ENCODE results near the gene C2orf68. TPM values are rescaled to one million over a fixed set of nuclear protein-coding genes. Genes with fewer than 3 reads are reported as not detected.

Gene C2orf68
- total and polyA plus RNA-seq, 7 donors: 10.6 to 23.0 (median 13.0) TPM

GRCh38 chr2:85585781-85586105 lies 26.1 kb downstream of the C2orf68 start:
- Histone ChIP-seq H3K27ac (peak overlapping the region; percentile 87 to 90 (median 88)), H3K9me3 (no peaks in the 10 kb centered on the region), H3K27me3 (no peaks in the 10 kb centered on the region), H3K4me3 (peak overlapping the region in 2 of 4 donors; percentile 67 to 79), H3K36me3 (no peaks in the 10 kb centered on the region), H3K4me1 (peaks cover 0 to 58% (median 42%) of the 10 kb centered on the region in 4 donors)
- 42 to 73% methylated on average over 1 of the region's 1 CpG for WGBS, 2 donors
- intact Hi-C loops (cut with DNase I): no loop called here
- DNase-seq: no peak
- TF ChIP-seq EP300 (IDR thresholded peaks at IDR 0.05) (no peak), POLR2A (IDR thresholded peaks at IDR 0.05) (no peak), CTCF (IDR thresholded peaks at IDR 0.05) (no peak), POLR2AphosphoS5 (IDR thresholded peaks at IDR 0.05) (peak in 2 of 4 donors; percentile 15 to 64)

GRCh38 chr2:85584857-85585780 lies 26.7 kb downstream of the C2orf68 start:
- Histone ChIP-seq H3K9me3 (no peaks in the 10 kb centered on the region), H3K4me3 (peak overlapping the region; percentile 57 to 79 (median 71)), H3K4me1 (peaks cover 0 to 51% (median 39%) of the 10 kb centered on the region in 4 donors), H3K36me3 (no peaks in the 10 kb centered on the region), H3K27me3 (no peaks in the 10 kb centered on the region), H3K27ac (peak overlapping the region; percentile 87 to 90 (median 88))
- peak; percentile 77 for DNase-seq
- TF ChIP-seq POLR2AphosphoS5 (IDR thresholded peaks at IDR 0.05): peak; percentile 4 to 67 (median 48)
- no peak for TF ChIP-seq EP300 (IDR thresholded peaks at IDR 0.05)
- WGBS, 2 donors: 35 to 63% methylated on average over 9 of the region's 9 CpGs
- intact Hi-C loops (cut with DNase I): no loop called here

GRCh38 chr2:85584354-85584856 lies 27.5 kb downstream of the C2orf68 start, which contains the start of gene VAMP5:
Gene VAMP5 (plus strand): TSS chr2:85584431. CDS start chr2:85584491, 60 bp downstream.
- peak within 1 kb of the TSS; percentile 57 to 79 (median 71) for H3K4me3 ChIP-seq
- no peaks in the 10 kb centered on the region for H3K9me3 ChIP-seq
- 13 to 34% methylated on average over 52 of the region's 52 CpGs for WGBS, 2 donors
- intact Hi-C loops (cut with DNase I): no loop called here
- H3K27ac ChIP-seq: peak within 1 kb of the TSS; percentile 87 to 90 (median 88)
- peak; percentile 75 for DNase-seq
- no peaks in the 10 kb centered on the region for H3K27me3 ChIP-seq
- TF ChIP-seq EP300 (IDR thresholded peaks at IDR 0.05) (no peak), CTCF (IDR thresholded peaks at IDR 0.05) (no peak), POLR2AphosphoS5 (IDR thresholded peaks at IDR 0.05) (peak in 2 of 4 donors; percentile 51 to 72)
- H3K36me3 ChIP-seq: no peaks in the 10 kb centered on the region
- H3K4me1 ChIP-seq: peaks cover 0 to 44% (median 34%) of the 10 kb centered on the region in 4 donors

GRCh38 chr2:85583667-85584353 lies 28.1 kb downstream of the C2orf68 start:
- no peaks in the 10 kb centered on the region for H3K9me3 ChIP-seq
- peak; percentile 68 for DNase-seq
- 27 to 46% methylated on average over 16 of the region's 16 CpGs for WGBS, 2 donors
- no peaks in the 10 kb centered on the region for H3K36me3 ChIP-seq
- intact Hi-C loops (cut with DNase I): no loop called here
- TF ChIP-seq POLR2A (IDR thresholded peaks at IDR 0.05): no peak
- no peak for TF ChIP-seq POLR2AphosphoS5 (IDR thresholded peaks at IDR 0.05)
- TF ChIP-seq CTCF (IDR thresholded peaks at IDR 0.05): no peak
- no peak for TF ChIP-seq EP300 (IDR thresholded peaks at IDR 0.05)
- H3K27me3 ChIP-seq: no peaks in the 10 kb centered on the region
- peak overlapping the region; percentile 57 to 79 (median 71) for H3K4me3 ChIP-seq
- H3K4me1 ChIP-seq: peaks cover 0 to 38% (median 30%) of the 10 kb centered on the region in 4 donors
- H3K27ac ChIP-seq: peak overlapping the region; percentile 87 to 90 (median 88)

- peak; percentile 45 for DNase-seq
- Histone ChIP-seq H3K27ac (no peak overlapping the region), H3K9me3 (no peaks in the 10 kb centered on the region), H3K27me3 (no peaks in the 10 kb centered on the region), H3K4me1 (peaks cover 0 to 33% (median 26%) of the 10 kb centered on the region in 4 donors), H3K4me3 (no peak overlapping the region), H3K36me3 (no peaks in the 10 kb centered on the region)
- 73 to 83% methylated on average over 1 of the region's 1 CpG for WGBS, 2 donors
- no peak for TF ChIP-seq POLR2A (IDR thresholded peaks at IDR 0.05)
- no peak for TF ChIP-seq POLR2AphosphoS5 (IDR thresholded peaks at IDR 0.05)
- TF ChIP-seq EP300 (IDR thresholded peaks at IDR 0.05): no peak
- no peak for TF ChIP-seq CTCF (IDR thresholded peaks at IDR 0.05)
- intact Hi-C loops (cut with DNase I): no loop called here
Measured at GRCh38 chr2:85582492-85582891, 29.4 kb downstream of the C2orf68 start.
